HG02981 (cell line): ENCODE data around the gene NCL.
"Not testable (repeated sequence)": the region's sequence is repeated elsewhere in the genome, so short reads cannot be mapped to it uniquely, and the experiment has no call there.

Experiments
- ATAC-seq: cut with Tn5 transposase; IDR thresholded peaks from one replicate; pipeline ENCODE4 v1.9.1; 2021; ENCODE audit warnings: mild to moderate bottlenecking, moderate library complexity; ENCODE audit not compliant: unreplicated experiment

Gene NCL

GRCh38 chr2:231431606-231432005, 32.7 kb downstream of the NCL start:
- no peak for ATAC-seq

DNA sequence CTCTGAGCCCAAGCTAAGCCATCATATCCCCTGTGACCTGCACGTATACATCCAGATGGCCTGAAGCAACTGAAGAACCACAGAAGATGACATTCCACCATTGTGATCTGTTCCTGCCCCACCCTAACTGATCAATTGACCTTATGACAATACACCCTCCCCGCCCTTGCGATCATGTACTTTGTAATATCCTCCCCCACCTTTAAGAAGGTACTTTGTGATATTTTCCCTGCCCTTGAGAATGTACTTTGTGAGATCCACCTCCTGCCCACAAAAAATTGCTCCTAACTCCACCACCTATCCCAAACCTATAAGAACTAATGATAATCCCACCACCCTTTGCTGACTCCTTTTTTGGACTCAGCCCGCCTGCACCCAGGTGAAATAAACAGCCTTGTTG, 33.8 kb downstream of the NCL start:
- not testable (repeated sequence) for ATAC-seq

DNA sequence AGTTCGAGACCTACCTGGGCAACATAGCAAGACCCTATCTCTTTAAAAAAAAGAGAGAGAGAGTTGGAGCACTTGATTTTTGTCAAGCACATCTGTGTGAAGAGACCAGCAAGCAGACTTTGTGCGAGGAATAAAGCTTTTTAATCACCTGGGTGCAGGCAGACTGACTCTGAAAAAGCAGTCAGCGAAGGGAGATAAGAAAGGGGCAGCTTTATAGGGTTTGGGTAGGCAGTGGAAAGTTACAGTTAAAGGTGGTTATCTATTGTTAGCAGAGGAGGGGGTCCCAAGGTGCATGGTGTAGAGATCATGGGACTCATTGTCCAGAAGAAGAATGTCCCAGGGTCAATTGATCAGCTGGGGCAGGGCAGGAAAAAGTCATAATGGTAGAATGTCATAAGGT, 34.4 kb downstream of the NCL start:
- ATAC-seq, result no peak

- ATAC-seq, result no peak
Observed at GRCh38 chr2:231429152-231429551, 35.1 kb downstream of the NCL start.

DNA sequence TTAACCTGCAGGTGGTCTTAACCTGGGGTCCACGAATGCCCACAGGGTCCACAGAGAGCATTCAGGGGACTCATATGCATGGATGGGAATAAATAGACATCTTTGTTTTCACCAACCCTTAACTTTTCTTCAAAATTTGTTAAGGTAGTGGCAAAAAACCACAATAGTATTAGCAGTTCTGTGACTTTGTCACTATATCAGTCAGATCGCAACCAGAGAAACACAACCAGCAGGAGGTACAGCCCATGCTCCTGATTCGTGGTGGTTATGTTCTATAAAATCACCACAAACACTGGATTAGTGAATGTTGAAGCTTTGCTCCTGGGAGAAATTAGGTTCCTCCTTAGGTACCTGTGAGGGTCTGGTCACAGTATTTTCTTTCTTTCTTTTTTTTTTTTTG, 37.2 kb downstream of the NCL start:
- ATAC-seq, result no peak

DNA sequence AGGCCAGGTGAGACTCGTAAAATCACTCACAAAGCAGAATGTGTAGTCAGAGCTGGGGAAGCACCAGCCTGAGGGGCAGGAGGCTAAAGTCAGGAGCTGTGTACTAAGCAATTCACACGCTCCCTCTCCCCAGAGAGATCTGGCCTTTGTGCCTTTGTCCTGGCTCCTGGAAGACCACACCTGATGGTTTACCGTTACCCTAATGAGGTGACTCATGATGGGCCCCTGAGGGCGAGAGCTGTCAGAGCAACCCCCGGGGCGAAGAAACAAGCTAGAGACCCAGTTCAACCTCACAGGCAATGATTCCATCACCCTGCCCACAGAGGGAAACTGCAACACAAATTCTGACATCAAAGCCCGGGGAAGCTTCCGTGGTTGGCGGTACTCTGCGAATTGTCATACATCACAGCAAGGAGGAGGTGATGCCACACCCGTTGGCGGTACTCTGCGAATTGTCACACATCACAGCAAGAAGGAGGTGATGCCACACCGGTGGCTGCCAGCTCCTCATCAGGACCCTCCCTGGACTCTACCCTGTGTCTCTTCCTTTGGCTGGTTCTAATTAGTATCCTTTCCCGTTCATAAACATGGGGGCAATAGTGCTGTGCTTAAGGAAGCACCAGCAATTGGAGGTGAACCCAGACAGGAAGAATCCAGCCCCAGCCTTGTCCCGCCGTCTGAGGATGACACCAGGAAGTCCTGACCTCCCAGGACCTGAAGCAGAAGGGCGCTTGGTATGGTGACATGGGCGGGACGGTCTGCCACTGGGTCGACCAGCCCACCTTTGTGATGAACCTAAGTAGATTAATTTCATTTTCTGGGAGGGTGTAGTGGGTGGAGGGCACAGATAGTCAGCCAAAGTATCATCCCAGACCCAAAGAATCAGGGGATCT, 38.2 kb downstream of the NCL start:
- no peak for ATAC-seq

- ATAC-seq, result no peak
Observed at GRCh38 chr2:231425291-231425810, 38.9 kb downstream of the NCL start.

DNA sequence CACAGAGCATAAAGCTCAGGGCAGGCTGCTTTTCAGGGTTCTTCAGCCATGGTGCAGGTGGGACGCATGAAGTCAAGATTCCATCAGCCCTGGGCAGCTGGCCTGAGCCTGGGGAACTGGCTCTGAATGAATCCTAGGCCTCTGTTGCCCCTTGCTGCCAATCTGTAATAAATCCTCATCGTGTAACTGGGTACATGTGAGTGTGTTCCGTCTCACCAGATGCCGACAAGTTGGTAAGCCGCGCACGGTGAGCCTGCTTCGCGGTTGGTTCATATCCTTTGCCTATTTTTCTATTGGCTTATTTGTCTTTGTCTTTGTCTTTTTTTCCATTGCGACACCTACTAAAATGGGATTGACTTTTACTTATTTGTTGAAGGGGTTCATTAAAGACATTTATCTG, 41.1 kb downstream of the NCL start:
- no peak for ATAC-seq

DNA sequence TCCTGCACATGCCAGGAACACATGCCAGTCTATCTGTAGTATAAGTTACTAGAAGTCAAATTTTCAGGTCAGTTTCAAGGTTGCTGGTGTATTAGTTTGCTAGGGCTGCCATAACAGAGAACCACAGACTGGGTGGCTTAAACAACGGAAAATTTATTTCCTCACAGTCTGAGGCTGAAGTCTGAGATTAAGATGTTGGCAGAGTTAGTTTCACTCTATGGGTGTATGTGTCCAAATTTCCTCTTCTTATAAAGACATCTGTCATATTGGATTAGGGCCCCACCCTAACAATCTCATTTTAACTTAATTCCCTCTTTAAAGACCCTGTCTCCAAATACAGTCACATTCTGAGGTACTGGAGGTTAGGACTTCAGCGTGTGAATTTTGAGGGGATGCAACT, 42.2 kb downstream of the NCL start:
- ATAC-seq, result no peak

GRCh38 chr2:231421051-231421580, 43.2 kb downstream of the NCL start:
- no peak for ATAC-seq

DNA sequence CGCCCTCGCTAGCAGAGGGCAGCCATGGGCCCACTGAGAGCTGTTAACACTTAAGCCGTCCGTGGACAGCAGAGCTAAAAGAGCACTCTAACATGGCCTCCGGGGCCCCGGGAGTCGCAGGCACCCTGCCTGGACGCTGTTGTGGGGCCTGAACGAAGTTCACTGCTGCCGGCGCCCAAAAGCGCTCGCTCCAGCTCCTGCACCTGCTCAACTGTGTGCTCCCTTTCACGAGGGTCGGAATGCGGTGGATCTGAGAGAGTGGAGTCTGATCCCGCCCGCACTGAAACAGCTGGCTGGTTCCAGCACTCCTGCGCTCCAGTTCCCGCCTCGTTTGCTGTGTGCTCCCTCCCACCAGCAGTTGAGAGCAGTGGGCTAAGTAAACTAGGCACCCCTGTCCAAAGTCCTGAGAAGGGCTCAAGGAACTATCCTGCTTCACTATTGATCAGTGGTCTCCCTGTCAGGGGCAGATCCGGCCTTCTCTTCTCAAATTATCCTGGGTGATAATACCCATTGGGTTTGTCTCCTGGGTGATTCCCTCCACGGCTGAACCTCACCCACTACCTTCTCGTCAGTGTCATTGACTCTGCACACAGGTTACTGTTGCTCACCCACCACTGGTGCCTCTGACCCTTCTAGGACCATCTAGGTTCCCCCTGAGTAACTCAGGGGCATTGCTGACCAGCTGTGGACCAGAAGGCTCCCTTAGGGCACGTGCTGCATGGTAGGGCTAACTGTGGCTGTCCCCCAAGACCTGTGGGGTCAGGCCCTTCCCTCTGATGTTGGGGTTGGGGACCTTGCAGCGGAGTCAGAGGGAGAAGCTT, 45.3 kb downstream of the NCL start:
- ATAC-seq, result no peak

- no peak for ATAC-seq
Observed at GRCh38 chr2:231415029-231415428, 49.3 kb downstream of the NCL start.

- ATAC-seq, result no peak
Observed at GRCh38 chr2:231413921-231414476, 50.3 kb downstream of the NCL start.

DNA sequence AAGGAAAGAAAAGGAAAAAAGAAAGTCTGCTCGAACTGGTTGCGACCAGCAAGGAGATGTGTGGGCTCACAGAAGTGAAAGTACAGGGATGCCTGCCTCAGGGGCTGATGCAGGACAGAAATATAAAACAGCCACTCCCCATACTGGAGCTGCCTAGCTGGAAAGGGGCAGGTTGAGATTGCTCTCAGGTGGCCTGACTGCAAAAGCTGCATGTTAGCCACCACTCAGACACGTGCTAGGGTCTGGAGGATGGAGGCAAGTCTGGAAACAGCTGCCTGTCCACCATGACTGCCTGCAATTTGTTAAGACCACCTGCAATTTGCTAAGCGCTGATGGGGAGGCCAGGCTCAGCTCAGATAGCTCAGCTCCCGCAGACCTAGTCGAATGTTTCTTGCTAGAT, 50.8 kb downstream of the NCL start:
- no peak for ATAC-seq

GRCh38 chr2:231412618-231412963, 51.7 kb downstream of the NCL start:
- ATAC-seq, result no peak

- peak; percentile 98 for ATAC-seq
Observed at GRCh38 chr2:231411831-231412617, 52.3 kb downstream of the NCL start.

- ATAC-seq, result no peak
Observed at GRCh38 chr2:231411237-231411636, 53.0 kb downstream of the NCL start.

- ATAC-seq, result no peak
Observed at GRCh38 chr2:231410293-231411004, 53.8 kb downstream of the NCL start.

DNA sequence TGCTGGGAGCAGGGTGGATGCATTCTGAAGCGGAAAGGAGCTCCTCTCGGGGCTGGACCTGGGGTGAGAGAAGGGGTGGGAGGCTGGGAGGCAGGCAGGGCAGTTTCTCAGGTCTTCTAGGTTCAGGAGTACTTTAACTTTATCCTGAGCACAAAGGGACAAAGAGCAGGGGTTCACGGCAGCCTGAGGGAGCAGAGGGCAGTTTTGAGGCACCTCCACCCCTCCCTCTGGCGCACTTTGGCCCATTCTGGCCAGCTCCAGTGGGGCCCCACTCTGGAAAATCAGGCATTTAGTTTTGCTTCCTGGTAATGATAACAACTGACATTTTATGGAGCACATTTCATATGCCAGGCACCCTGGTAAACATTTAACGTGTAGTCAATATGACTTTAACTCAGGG, 54.5 kb downstream of the NCL start:
- no peak for ATAC-seq

DNA sequence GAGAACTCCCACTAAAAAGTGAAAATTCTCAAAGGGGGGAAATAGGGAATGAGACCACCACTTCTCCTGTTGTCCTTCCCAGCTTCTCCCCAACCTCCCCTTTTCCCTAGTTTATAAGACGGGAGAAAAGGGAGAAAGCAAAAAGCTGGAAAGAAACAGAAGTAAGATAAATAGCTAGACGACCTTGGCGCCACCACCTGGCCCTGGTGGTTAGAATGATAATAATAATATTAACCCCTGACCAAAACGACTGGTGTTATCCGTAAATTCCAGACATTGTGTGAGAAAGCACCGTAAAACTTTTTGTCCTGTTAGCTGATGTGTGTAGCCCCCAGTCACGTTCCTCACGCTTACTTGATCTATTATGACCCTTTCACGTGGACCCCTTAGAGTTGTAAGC, 56.0 kb downstream of the NCL start:
- not testable (repeated sequence) for ATAC-seq
